Measurements from ENCODE around the gene F7.

F7 gene

DNA sequence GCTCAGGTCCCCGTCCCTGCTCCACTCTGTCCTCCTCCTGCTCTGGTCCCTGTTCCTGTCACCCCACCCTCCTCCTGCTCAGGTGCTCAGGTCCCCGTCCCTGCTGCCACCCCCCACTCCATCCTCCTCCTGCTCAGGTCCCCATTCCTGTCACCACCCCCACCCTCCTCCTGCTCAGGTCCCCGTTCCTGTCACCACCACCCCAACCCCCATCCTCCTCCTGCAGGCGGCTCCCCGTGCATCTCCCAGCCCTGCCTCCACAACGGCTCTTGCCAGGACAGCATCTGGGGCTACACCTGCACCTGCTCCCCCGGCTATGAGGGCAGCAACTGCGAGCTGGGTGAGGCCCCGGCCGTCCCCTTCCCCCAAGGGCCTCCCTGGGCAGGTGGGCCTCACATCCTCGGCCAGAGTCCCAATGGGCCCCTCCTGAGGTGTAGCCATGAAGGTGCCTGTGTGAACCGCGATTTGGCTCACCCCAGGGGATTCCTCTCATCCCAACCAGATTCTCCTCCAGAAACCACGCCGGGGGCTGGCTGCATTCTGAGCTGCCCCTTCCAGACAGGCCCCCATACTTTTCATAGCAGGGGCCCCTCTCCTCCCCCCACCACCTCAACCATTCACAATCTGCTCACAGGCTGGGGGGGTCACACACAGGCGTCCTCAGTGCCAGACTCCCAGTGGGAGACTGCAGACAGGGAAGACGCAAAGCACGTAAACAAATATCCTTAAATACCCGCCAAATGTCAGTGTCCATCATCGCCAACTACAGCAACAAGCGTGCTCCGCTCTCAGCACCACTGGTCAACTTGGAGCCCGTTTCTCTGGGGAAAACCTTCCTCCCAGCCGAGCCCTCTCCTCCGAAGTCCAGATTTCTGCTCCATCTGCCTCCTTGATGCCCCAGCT, 57.4 kb downstream of the F7 start:
- Histone ChIP-seq H3K36me3 (ENCODE audit: insufficient read depth, insufficient read length, low read length) (peaks cover 19% of the 10 kb centered on the region), H3K9ac (ENCODE audit: insufficient read length, low read depth) (no peak overlapping the region), H3K9me3 (ENCODE audit: insufficient read depth, low read length) (no peaks in the 10 kb centered on the region), H3K4me1 (ENCODE audit: insufficient read depth, insufficient read length) (peaks cover 2% of the 10 kb centered on the region), H3K27me3 (ENCODE audit: insufficient read depth, insufficient read length) (peaks cover 17% of the 10 kb centered on the region), H3K4me3 (ENCODE audit: insufficient read length, low read depth) (no peak overlapping the region)
- TF ChIP-seq YY1 (IDR thresholded peaks at IDR 0.05; ENCODE audit: insufficient read depth, insufficient read length) (no peak), SUZ12 (IDR thresholded peaks at IDR 0.05; ENCODE audit: extremely low read depth, insufficient read depth, insufficient read length) (no peak), ZNF274 (IDR thresholded peaks at IDR 0.05; ENCODE audit: low read depth, low read length) (no peak)
- DNase-seq (ENCODE audit: low read depth, low spot score), result no peak

GRCh38 chr13:113164492-113164891, 58.9 kb downstream of the F7 start:
- no peak for TF ChIP-seq YY1 (IDR thresholded peaks at IDR 0.05; ENCODE audit: insufficient read depth, insufficient read length)
- no peak for TF ChIP-seq SUZ12 (IDR thresholded peaks at IDR 0.05; ENCODE audit: extremely low read depth, insufficient read depth, insufficient read length)
- TF ChIP-seq ZNF274 (IDR thresholded peaks at IDR 0.05; ENCODE audit: low read depth, low read length), result no peak
- Histone ChIP-seq H3K9ac (ENCODE audit: insufficient read length, low read depth) (no peak overlapping the region), H3K4me1 (ENCODE audit: insufficient read depth, insufficient read length) (no peaks in the 10 kb centered on the region), H3K4me3 (ENCODE audit: insufficient read length, low read depth) (no peak overlapping the region), H3K27me3 (ENCODE audit: insufficient read depth, insufficient read length) (peaks cover 17% of the 10 kb centered on the region), H3K9me3 (ENCODE audit: insufficient read depth, low read length) (no peaks in the 10 kb centered on the region), H3K36me3 (ENCODE audit: insufficient read depth, insufficient read length, low read length) (peaks cover 31% of the 10 kb centered on the region)
- DNase-seq (ENCODE audit: low read depth, low spot score), result no peak

DNA sequence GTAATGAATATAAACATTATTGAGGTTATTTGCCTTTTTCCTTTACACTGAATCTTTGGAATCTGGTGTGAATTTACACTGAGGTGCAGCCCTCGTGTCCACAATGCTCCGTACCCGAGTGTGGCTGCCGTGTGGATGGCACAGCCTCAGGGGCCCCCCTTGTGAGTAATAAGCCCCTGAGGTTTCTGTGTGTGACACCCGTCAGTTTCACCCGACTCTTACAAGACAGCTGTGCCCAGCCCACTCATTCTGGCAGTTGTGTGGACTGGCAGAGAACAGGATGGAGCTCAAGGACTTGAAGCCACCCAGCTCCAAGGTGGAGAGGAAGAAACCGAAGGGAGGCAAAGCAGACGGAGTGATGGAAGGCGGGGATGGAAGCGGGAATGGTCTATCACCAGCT, 60.7 kb downstream of the F7 start:
- no peak for TF ChIP-seq YY1 (IDR thresholded peaks at IDR 0.05; ENCODE audit: insufficient read depth, insufficient read length)
- TF ChIP-seq SUZ12 (IDR thresholded peaks at IDR 0.05; ENCODE audit: extremely low read depth, insufficient read depth, insufficient read length), result no peak
- no peak for TF ChIP-seq ZNF274 (IDR thresholded peaks at IDR 0.05; ENCODE audit: low read depth, low read length)
- Histone ChIP-seq H3K4me1 (ENCODE audit: insufficient read depth, insufficient read length) (no peaks in the 10 kb centered on the region), H3K36me3 (ENCODE audit: insufficient read depth, insufficient read length, low read length) (peaks cover 39% of the 10 kb centered on the region)

DNA sequence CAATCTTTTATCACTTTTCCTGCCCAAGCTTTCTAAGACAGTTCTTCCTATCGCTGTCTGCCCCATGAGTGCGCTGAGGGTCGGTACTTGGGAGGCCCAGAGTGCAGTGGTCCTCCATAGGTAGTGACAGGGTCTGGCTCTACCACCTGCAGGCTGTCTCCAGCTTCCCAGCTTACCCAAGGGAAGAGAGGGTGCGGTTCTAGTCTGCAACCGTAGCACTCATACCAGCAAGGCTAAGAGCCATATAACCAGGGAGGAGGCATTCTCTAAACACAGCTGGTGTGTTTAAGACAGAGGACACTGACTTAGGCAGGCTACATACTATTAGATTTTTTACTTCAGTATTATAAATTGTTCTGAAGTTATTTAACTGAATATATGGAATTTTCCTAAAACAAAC, 61.1 kb downstream of the F7 start:
- Histone ChIP-seq H3K4me1 (ENCODE audit: insufficient read depth, insufficient read length) (no peaks in the 10 kb centered on the region), H3K9me3 (ENCODE audit: insufficient read depth, low read length) (no peaks in the 10 kb centered on the region), H3K36me3 (ENCODE audit: insufficient read depth, insufficient read length, low read length) (peaks cover 43% of the 10 kb centered on the region), H3K4me3 (ENCODE audit: insufficient read length, low read depth) (no peak overlapping the region), H3K27me3 (ENCODE audit: insufficient read depth, insufficient read length) (peaks cover 11% of the 10 kb centered on the region), H3K9ac (ENCODE audit: insufficient read length, low read depth) (no peak overlapping the region)
- no peak for TF ChIP-seq SUZ12 (IDR thresholded peaks at IDR 0.05; ENCODE audit: extremely low read depth, insufficient read depth, insufficient read length)
- TF ChIP-seq ZNF274 (IDR thresholded peaks at IDR 0.05; ENCODE audit: low read depth, low read length), result no peak
- no peak for TF ChIP-seq YY1 (IDR thresholded peaks at IDR 0.05; ENCODE audit: insufficient read depth, insufficient read length)
- no peak for DNase-seq (ENCODE audit: low read depth, low spot score)

More for the DNA sequence above, 60.7 kb downstream of the F7 start:
- Histone ChIP-seq H3K4me3 (ENCODE audit: insufficient read length, low read depth) (no peak overlapping the region), H3K9me3 (ENCODE audit: insufficient read depth, low read length) (no peaks in the 10 kb centered on the region), H3K27me3 (ENCODE audit: insufficient read depth, insufficient read length) (peaks cover 11% of the 10 kb centered on the region), H3K9ac (ENCODE audit: insufficient read length, low read depth) (no peak overlapping the region)
- no peak for DNase-seq (ENCODE audit: low read depth, low spot score)

- TF ChIP-seq SUZ12 (IDR thresholded peaks at IDR 0.05; ENCODE audit: extremely low read depth, insufficient read depth, insufficient read length), result no peak
- TF ChIP-seq YY1 (IDR thresholded peaks at IDR 0.05; ENCODE audit: insufficient read depth, insufficient read length), result no peak
- TF ChIP-seq ZNF274 (IDR thresholded peaks at IDR 0.05; ENCODE audit: low read depth, low read length), result no peak
- H3K9me3 ChIP-seq (ENCODE audit: insufficient read depth, low read length), result no peaks in the 10 kb centered on the region
- DNase-seq (ENCODE audit: low read depth, low spot score), result no peak
- no peak overlapping the region for H3K9ac ChIP-seq (ENCODE audit: insufficient read length, low read depth)
- peaks cover 11% of the 10 kb centered on the region for H3K27me3 ChIP-seq (ENCODE audit: insufficient read depth, insufficient read length)
- H3K36me3 ChIP-seq (ENCODE audit: insufficient read depth, insufficient read length, low read length), result peaks cover 48% of the 10 kb centered on the region
- no peak overlapping the region for H3K4me3 ChIP-seq (ENCODE audit: insufficient read length, low read depth)
- H3K4me1 ChIP-seq (ENCODE audit: insufficient read depth, insufficient read length), result no peaks in the 10 kb centered on the region
Observed at GRCh38 chr13:113167155-113167554, 61.6 kb downstream of the F7 start.

GRCh38 chr13:113167575-113167974, 62.0 kb downstream of the F7 start:
- Histone ChIP-seq H3K4me3 (ENCODE audit: insufficient read length, low read depth) (no peak overlapping the region), H3K27me3 (ENCODE audit: insufficient read depth, insufficient read length) (peaks cover 10% of the 10 kb centered on the region), H3K4me1 (ENCODE audit: insufficient read depth, insufficient read length) (no peaks in the 10 kb centered on the region), H3K9me3 (ENCODE audit: insufficient read depth, low read length) (no peaks in the 10 kb centered on the region), H3K9ac (ENCODE audit: insufficient read length, low read depth) (no peak overlapping the region), H3K36me3 (ENCODE audit: insufficient read depth, insufficient read length, low read length) (peaks cover 52% of the 10 kb centered on the region)
- no peak for DNase-seq (ENCODE audit: low read depth, low spot score)
- TF ChIP-seq SUZ12 (IDR thresholded peaks at IDR 0.05; ENCODE audit: extremely low read depth, insufficient read depth, insufficient read length), result no peak
- TF ChIP-seq YY1 (IDR thresholded peaks at IDR 0.05; ENCODE audit: insufficient read depth, insufficient read length), result no peak
- no peak for TF ChIP-seq ZNF274 (IDR thresholded peaks at IDR 0.05; ENCODE audit: low read depth, low read length)

- H3K36me3 ChIP-seq (ENCODE audit: insufficient read depth, insufficient read length, low read length), result peaks cover 59% of the 10 kb centered on the region
- peaks cover 4% of the 10 kb centered on the region for H3K27me3 ChIP-seq (ENCODE audit: insufficient read depth, insufficient read length)
- no peak overlapping the region for H3K9ac ChIP-seq (ENCODE audit: insufficient read length, low read depth)
- H3K9me3 ChIP-seq (ENCODE audit: insufficient read depth, low read length), result no peaks in the 10 kb centered on the region
- DNase-seq (ENCODE audit: low read depth, low spot score), result no peak
- no peaks in the 10 kb centered on the region for H3K4me1 ChIP-seq (ENCODE audit: insufficient read depth, insufficient read length)
- no peak overlapping the region for H3K4me3 ChIP-seq (ENCODE audit: insufficient read length, low read depth)
- TF ChIP-seq ZNF274 (IDR thresholded peaks at IDR 0.05; ENCODE audit: low read depth, low read length), result no peak
- no peak for TF ChIP-seq YY1 (IDR thresholded peaks at IDR 0.05; ENCODE audit: insufficient read depth, insufficient read length)
- no peak for TF ChIP-seq SUZ12 (IDR thresholded peaks at IDR 0.05; ENCODE audit: extremely low read depth, insufficient read depth, insufficient read length)
Observed at GRCh38 chr13:113168211-113168610, 62.6 kb downstream of the F7 start.
